Neural progenitor cell (in vitro differentiated cells): Measurements from ENCODE around the gene DNAH5. TPM values are rescaled to one million over a fixed set of nuclear protein-coding genes. Genes with fewer than 3 reads are reported as not detected.

ENCODE experiments used
- DNase-seq: peaks from one replicate; pipeline ENCODE4 v3.0.0-alpha.2; 2016; ENCODE audit warnings: low spot score
- H2AFZ ChIP-seq: fragments of 200-600 bp; sonication (generic); replicated peaks from 2 replicates; pipeline ENCODE4 v1.6.1; 2016; ENCODE audit warnings: antibody characterized with exemption
- H3F3A ChIP-seq: fragments of 200-600 bp; sonication (generic); 2 replicates; pipeline ENCODE4 v1.6.1; 2016; ENCODE audit warnings: antibody characterized with exemption, low read depth
- H3K27ac ChIP-seq: fragments of 200-600 bp; sonication (generic); 2 replicates; pipeline ENCODE4 v1.5.1; 2016; ENCODE audit warnings: mild to moderate bottlenecking
- H3K27me3 ChIP-seq: fragments of 200-600 bp; sonication (generic); 2 replicates; pipeline ENCODE4 v1.6.1; 2016; ENCODE audit warnings: mild to moderate bottlenecking, moderate library complexity
- H3K36me3 ChIP-seq: fragments of 200-600 bp; sonication (generic); 2 replicates; pipeline ENCODE4 v1.5.1; 2016
- H3K4me1 ChIP-seq: fragments of 200-600 bp; sonication (generic); 2 replicates; pipeline ENCODE4 v1.6.1; 2016; ENCODE audit warnings: mixed run types
- H3K4me2 ChIP-seq: fragments of 200-600 bp; sonication (generic); 2 replicates; pipeline ENCODE4 v1.6.1; 2016
- H3K4me3 ChIP-seq: fragments of 200-600 bp; sonication (generic); 2 replicates; pipeline ENCODE4 v1.5.1; 2016
- H3K79me2 ChIP-seq: fragments of 200-600 bp; sonication (generic); 2 replicates; pipeline ENCODE4 v1.6.1; 2016; ENCODE audit warnings: low read depth
- H3K9ac ChIP-seq: fragments of 200-600 bp; sonication (generic); 2 replicates; pipeline ENCODE4 v1.6.1; 2016
- H3K9me3 ChIP-seq: fragments of 200-600 bp; sonication (generic); 2 replicates; pipeline ENCODE4 v1.5.1; 2016; ENCODE audit warnings: low read depth
- H4K20me1 ChIP-seq: fragments of 200-600 bp; sonication (generic); 2 replicates; pipeline ENCODE4 v1.6.1; 2016; ENCODE audit warnings: low read depth
- H3K27ac Mint-ChIP-seq: 3 replicates; pipeline ENCODE4 v1.8.0; 2021; ENCODE audit warnings: mixed read lengths
- H3K27me3 Mint-ChIP-seq: 2 replicates; pipeline ENCODE4 v1.8.0; 2022; ENCODE audit warnings: low read depth, mild to moderate bottlenecking, inconsistent platforms, moderate library complexity, mixed read lengths; ENCODE audit not compliant: insufficient read depth
- H3K36me3 Mint-ChIP-seq: 3 replicates; pipeline ENCODE4 v1.8.0; 2021; ENCODE audit warnings: mixed read lengths
- H3K4me1 Mint-ChIP-seq: 3 replicates; pipeline ENCODE4 v1.8.0; 2021; ENCODE audit warnings: mixed read lengths
- H3K4me3 Mint-ChIP-seq: 3 replicates; pipeline ENCODE4 v1.8.0; 2021; ENCODE audit warnings: mild to moderate bottlenecking, moderate library complexity, mixed read lengths
- H3K9me3 Mint-ChIP-seq: 3 replicates; pipeline ENCODE4 v1.8.0; 2020; ENCODE audit warnings: mixed read lengths
- EZH2 ChIP-seq: fragments of 200-600 bp; sonication (generic); IDR thresholded peaks from 2 replicates; pipeline ENCODE4 v1.6.1; 2017; ENCODE audit warnings: antibody characterized with exemption, mild to moderate bottlenecking, moderate library complexity
- EZH2phosphoT487 ChIP-seq: fragments of 200-600 bp; sonication (generic); IDR thresholded peaks from 2 replicates; pipeline ENCODE4 v1.6.1; 2017; ENCODE audit warnings: antibody characterized with exemption
- total RNA-seq: library from RNA; depleted of rRNA; stranded (reverse); fragments of >200 nt; gene quantifications from 2 replicates; pipeline ENCODE4 v1.2.3, GENCODE V29; 2015; ENCODE audit warnings: low replicate concordance
- TF ChIP-seq, protein P1 (sequence below): fragments of 200-600 bp; sonication (generic); IDR thresholded peaks from 2 replicates; pipeline ENCODE4 v1.5.1; 2017; ENCODE audit warnings: antibody characterized with exemption, mild to moderate bottlenecking

Gene DNAH5
- total RNA-seq, 1 donor from 2014 or later: 0.39 TPM

DNA sequence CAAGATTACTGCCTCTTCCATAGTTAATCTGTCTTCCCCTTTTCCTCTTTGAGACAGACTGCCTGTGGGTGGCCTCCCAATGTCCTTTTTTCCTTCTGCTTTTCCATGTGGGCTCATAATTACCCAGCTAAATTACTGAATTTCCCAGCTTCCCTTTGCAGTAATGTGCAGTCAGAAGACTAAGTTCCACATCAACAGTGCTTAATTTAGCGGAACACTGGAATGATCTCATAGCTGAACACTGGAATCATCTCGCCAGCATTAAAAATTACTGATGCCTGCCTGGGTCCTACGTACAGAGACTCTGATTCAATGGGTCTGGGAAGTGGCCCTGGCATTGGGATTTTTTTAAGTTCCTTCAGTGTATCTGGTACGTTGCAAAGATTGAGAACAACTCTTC is 84.3 kb downstream of the DNAH5 start:
- H3K27ac ChIP-seq: no peak overlapping the region
- no peaks in the 10 kb centered on the region for H3K4me1 Mint-ChIP-seq
- H3K4me2 ChIP-seq: no peak overlapping the region
- H3K9me3 ChIP-seq: no peaks in the 10 kb centered on the region
- H3K27me3 Mint-ChIP-seq: peaks cover 4% of the 10 kb centered on the region
- H3F3A ChIP-seq: no peaks in the 10 kb centered on the region
- no peak overlapping the region for H2AFZ ChIP-seq
- H3K36me3 Mint-ChIP-seq: no peaks in the 10 kb centered on the region
- H3K36me3 ChIP-seq: no peaks in the 10 kb centered on the region
- H3K27me3 ChIP-seq: no peaks in the 10 kb centered on the region
- H3K79me2 ChIP-seq: no peaks in the 10 kb centered on the region
- H3K9me3 Mint-ChIP-seq: peaks cover 3% of the 10 kb centered on the region
- no peak overlapping the region for H3K4me3 Mint-ChIP-seq
- H3K4me1 ChIP-seq: no peaks in the 10 kb centered on the region
- H3K4me3 ChIP-seq: no peak overlapping the region
- no peak overlapping the region for H3K27ac Mint-ChIP-seq
- H3K9ac ChIP-seq: no peak overlapping the region
- no peak for DNase-seq
- TF ChIP-seq EZH2 (no peak), EZH2phosphoT487 (no peak)
- TF ChIP-seq, protein P1, sequence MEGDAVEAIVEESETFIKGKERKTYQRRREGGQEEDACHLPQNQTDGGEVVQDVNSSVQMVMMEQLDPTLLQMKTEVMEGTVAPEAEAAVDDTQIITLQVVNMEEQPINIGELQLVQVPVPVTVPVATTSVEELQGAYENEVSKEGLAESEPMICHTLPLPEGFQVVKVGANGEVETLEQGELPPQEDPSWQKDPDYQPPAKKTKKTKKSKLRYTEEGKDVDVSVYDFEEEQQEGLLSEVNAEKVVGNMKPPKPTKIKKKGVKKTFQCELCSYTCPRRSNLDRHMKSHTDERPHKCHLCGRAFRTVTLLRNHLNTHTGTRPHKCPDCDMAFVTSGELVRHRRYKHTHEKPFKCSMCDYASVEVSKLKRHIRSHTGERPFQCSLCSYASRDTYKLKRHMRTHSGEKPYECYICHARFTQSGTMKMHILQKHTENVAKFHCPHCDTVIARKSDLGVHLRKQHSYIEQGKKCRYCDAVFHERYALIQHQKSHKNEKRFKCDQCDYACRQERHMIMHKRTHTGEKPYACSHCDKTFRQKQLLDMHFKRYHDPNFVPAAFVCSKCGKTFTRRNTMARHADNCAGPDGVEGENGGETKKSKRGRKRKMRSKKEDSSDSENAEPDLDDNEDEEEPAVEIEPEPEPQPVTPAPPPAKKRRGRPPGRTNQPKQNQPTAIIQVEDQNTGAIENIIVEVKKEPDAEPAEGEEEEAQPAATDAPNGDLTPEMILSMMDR: no peak
- H4K20me1 ChIP-seq: no peaks in the 10 kb centered on the region

GRCh38 chr5:13859270-13860065 is 85.0 kb downstream of the DNAH5 start:
- no peak for DNase-seq
- Mint-ChIP-seq H3K27me3 (peaks cover 4% of the 10 kb centered on the region), H3K4me1 (no peaks in the 10 kb centered on the region), H3K27ac (no peak overlapping the region), H3K36me3 (no peaks in the 10 kb centered on the region), H3K9me3 (peaks cover 3% of the 10 kb centered on the region), H3K4me3 (no peak overlapping the region)
- Histone ChIP-seq H3K4me2 (no peak overlapping the region), H3K9me3 (no peaks in the 10 kb centered on the region), H3K79me2 (no peaks in the 10 kb centered on the region), H3K4me3 (no peak overlapping the region), H3K4me1 (no peaks in the 10 kb centered on the region), H2AFZ (no peak overlapping the region), H3K27ac (no peak overlapping the region), H3K36me3 (no peaks in the 10 kb centered on the region), H3F3A (no peaks in the 10 kb centered on the region), H4K20me1 (no peaks in the 10 kb centered on the region), H3K27me3 (no peaks in the 10 kb centered on the region), H3K9ac (no peak overlapping the region)
- TF ChIP-seq, protein P1: no peak
- TF ChIP-seq EZH2phosphoT487 (no peak), EZH2 (no peak)

- Mint-ChIP-seq H3K4me3 (no peak overlapping the region), H3K27me3 (no peaks in the 10 kb centered on the region), H3K4me1 (peaks cover 4% of the 10 kb centered on the region), H3K9me3 (no peaks in the 10 kb centered on the region), H3K27ac (no peak overlapping the region), H3K36me3 (no peaks in the 10 kb centered on the region)
- H2AFZ ChIP-seq: no peak overlapping the region
- no peaks in the 10 kb centered on the region for H3K9me3 ChIP-seq
- H3K27me3 ChIP-seq: no peaks in the 10 kb centered on the region
- H3K36me3 ChIP-seq: no peaks in the 10 kb centered on the region
- H4K20me1 ChIP-seq: no peaks in the 10 kb centered on the region
- no peak for DNase-seq
- H3K4me2 ChIP-seq: no peak overlapping the region
- no peak for TF ChIP-seq EZH2phosphoT487
- H3F3A ChIP-seq: no peaks in the 10 kb centered on the region
- no peaks in the 10 kb centered on the region for H3K79me2 ChIP-seq
- H3K9ac ChIP-seq: no peak overlapping the region
- peaks cover 16% of the 10 kb centered on the region for H3K4me1 ChIP-seq
- no peak overlapping the region for H3K4me3 ChIP-seq
- H3K27ac ChIP-seq: no peak overlapping the region
These were observed 101.2 kb downstream of the DNAH5 start for GRCh38 chr5:13843175-13843846.

DNA sequence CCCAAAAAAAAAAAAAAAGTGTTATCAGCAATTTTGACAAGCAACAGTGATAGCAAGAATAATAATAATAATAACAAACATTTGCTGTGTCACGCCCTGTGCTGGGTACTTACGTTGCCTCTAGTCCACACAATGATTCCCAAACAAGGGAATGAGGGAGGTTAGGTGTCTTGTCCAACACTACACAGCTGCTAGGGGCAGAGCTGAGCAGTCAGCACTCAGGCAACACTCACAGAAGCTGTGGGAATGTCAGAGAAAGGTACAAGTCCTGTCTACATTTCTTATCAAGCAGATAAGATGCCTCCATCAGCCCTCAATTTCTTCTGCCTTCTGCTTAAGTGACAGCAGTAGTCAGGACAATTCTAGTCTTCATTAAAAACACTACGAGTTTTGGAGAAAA is 111.0 kb downstream of the DNAH5 start:
- no peaks in the 10 kb centered on the region for H3K9me3 ChIP-seq
- H3K27me3 Mint-ChIP-seq: peaks cover 2% of the 10 kb centered on the region
- H3K27ac ChIP-seq: no peak overlapping the region

More for the DNA sequence above, 111.0 kb downstream of the DNAH5 start:
- TF ChIP-seq, protein P1: no peak
- TF ChIP-seq EZH2: no peak
- TF ChIP-seq EZH2phosphoT487: no peak
- H3K27ac Mint-ChIP-seq: no peak overlapping the region
- H3K36me3 ChIP-seq: no peaks in the 10 kb centered on the region
- no peaks in the 10 kb centered on the region for H3F3A ChIP-seq
- no peak overlapping the region for H3K4me2 ChIP-seq
- H3K4me1 ChIP-seq: no peaks in the 10 kb centered on the region
- H4K20me1 ChIP-seq: no peaks in the 10 kb centered on the region
- no peaks in the 10 kb centered on the region for H3K79me2 ChIP-seq
- no peak overlapping the region for H3K4me3 Mint-ChIP-seq
- H3K27me3 ChIP-seq: no peaks in the 10 kb centered on the region
- no peaks in the 10 kb centered on the region for H3K36me3 Mint-ChIP-seq
- H3K4me1 Mint-ChIP-seq: peaks cover 2% of the 10 kb centered on the region
- H3K4me3 ChIP-seq: no peak overlapping the region
- peaks cover 2% of the 10 kb centered on the region for H3K9me3 Mint-ChIP-seq
- H3K9ac ChIP-seq: no peak overlapping the region
- no peak overlapping the region for H2AFZ ChIP-seq
- no peak for DNase-seq
